Prostate gland (tissue), 2 donors: ENCODE measurements around the gene SPTBN5. TPM values are rescaled to one million over a fixed set of nuclear protein-coding genes. Genes with fewer than 3 reads are reported as not detected.

Experiments
- DNase-seq: peaks from one replicate; pipeline ENCODE4 v3.0.0-alpha.2; 2019; ENCODE audit warnings: low spot score
- H3K27ac ChIP-seq, 2 donors: fragments of 200-600 bp; sonication (generic); 2 replicates each; pipeline ENCODE4 v1.5.1; 2017 to 2019
- H3K27me3 ChIP-seq: fragments of 200-600 bp; sonication (generic); replicated peaks from 2 replicates; pipeline ENCODE4 v1.5.1; 2019; ENCODE audit not compliant: insufficient read depth
- H3K36me3 ChIP-seq, 2 donors: fragments of 200-600 bp; sonication (generic); 1 replicate in 1 of 2; 2 replicates in 1 of 2; pipeline versions ENCODE4 v1.5.1 to v1.8.1; 2017 to 2019
- H3K4me1 ChIP-seq: fragments of 200-600 bp; sonication (generic); replicated peaks from 2 replicates; pipeline ENCODE4 v1.5.1; 2019
- H3K4me3 ChIP-seq, 2 donors: fragments of 200-600 bp; sonication (generic); 2 replicates each; pipeline ENCODE4 v1.5.1; 2017 to 2019
- H3K9me3 ChIP-seq: fragments of 200-600 bp; sonication (generic); 2 replicates; pipeline ENCODE4 v1.5.1; 2017
- POLR2A ChIP-seq: fragments of 450-650 bp; IDR thresholded peaks from one replicate; pipeline ENCODE4 v1.6.1; 2016; ENCODE audit warnings: antibody characterized with exemption, mild to moderate bottlenecking
- POLR2AphosphoS5 ChIP-seq: sonication (generic); formaldehyde crosslinking; IDR thresholded peaks from one replicate; pipeline ENCODE4 v1.6.1; 2017; ENCODE audit warnings: antibody characterized with exemption
- WGBS: methylation state at CpG from one replicate; pipeline ENCODE4 v1.1.5; 2018; 5-methylcytosine and 5-hydroxymethylcytosine counted together
- intact Hi-C: fragments of 100-400 bp; cut with DNase I; formaldehyde crosslinking; loops from one replicate; pipeline ENCODE4 v1.14.2; 2022
- total RNA-seq, 2 donors: library from RNA; depleted of rRNA; stranded (reverse); fragments of >200 nt; gene quantifications; one replicate each; pipeline ENCODE4 v1.1.0, GENCODE V29; 2016
- TF ChIP-seq, protein P1 (sequence below), 4 experiments: fragments of 200-600 bp in 2 of 4; fragments of 450-650 bp in 2 of 4; sonication (generic) in 2 of 4; IDR thresholded peaks; 1 replicate in 3 of 4; 2 replicates in 1 of 4; pipeline ENCODE4 v1.5.1; 2016 to 2019; ENCODE audit warnings: antibody characterized with exemption in 4 of 4, mild to moderate bottlenecking in 2 of 4, moderate library complexity in 2 of 4

The SPTBN5 gene
- total RNA-seq, 2 donors from 2014 or later = 1.2 to 2.2 TPM

DNA sequence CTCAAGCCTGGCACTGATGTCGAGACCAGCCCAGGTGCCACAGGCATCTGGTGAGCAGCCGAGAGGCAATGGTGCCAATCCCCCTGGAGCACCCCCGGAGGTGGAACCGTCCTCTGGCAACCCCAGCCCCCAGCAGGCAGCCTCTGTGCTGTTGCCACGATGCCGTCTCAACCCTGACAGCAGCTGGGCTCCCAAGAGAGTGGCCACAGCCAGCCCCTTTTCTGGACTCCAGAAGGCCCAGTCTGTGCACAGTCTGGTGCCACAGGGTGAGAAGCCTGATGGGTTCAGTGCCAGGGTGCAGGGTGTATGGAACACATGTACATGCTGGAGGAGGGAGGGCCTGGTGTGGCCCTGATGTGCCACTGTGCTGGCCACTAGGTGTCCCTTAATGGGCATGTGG is 70.9 kb downstream of the SPTBN5 start:
- no peak for DNase-seq
- no peak overlapping the region for H3K4me3 ChIP-seq
- no peak overlapping the region for H3K27ac ChIP-seq
- H3K4me1 ChIP-seq = peaks cover 4% of the 10 kb centered on the region
- H3K9me3 ChIP-seq = no peaks in the 10 kb centered on the region
- intact Hi-C loops = no loop called here
- WGBS = 81% methylated on average over 5 of the region's 6 CpGs
- no peaks in the 10 kb centered on the region for H3K27me3 ChIP-seq
- TF ChIP-seq, protein P1, sequence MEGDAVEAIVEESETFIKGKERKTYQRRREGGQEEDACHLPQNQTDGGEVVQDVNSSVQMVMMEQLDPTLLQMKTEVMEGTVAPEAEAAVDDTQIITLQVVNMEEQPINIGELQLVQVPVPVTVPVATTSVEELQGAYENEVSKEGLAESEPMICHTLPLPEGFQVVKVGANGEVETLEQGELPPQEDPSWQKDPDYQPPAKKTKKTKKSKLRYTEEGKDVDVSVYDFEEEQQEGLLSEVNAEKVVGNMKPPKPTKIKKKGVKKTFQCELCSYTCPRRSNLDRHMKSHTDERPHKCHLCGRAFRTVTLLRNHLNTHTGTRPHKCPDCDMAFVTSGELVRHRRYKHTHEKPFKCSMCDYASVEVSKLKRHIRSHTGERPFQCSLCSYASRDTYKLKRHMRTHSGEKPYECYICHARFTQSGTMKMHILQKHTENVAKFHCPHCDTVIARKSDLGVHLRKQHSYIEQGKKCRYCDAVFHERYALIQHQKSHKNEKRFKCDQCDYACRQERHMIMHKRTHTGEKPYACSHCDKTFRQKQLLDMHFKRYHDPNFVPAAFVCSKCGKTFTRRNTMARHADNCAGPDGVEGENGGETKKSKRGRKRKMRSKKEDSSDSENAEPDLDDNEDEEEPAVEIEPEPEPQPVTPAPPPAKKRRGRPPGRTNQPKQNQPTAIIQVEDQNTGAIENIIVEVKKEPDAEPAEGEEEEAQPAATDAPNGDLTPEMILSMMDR (IDR thresholded peaks at IDR 0.05) = no peak
- TF ChIP-seq POLR2A (no peak), POLR2AphosphoS5 (no peak)
- H3K36me3 ChIP-seq = peaks cover 2 to 9% of the 10 kb centered on the region in 2 donors

DNA sequence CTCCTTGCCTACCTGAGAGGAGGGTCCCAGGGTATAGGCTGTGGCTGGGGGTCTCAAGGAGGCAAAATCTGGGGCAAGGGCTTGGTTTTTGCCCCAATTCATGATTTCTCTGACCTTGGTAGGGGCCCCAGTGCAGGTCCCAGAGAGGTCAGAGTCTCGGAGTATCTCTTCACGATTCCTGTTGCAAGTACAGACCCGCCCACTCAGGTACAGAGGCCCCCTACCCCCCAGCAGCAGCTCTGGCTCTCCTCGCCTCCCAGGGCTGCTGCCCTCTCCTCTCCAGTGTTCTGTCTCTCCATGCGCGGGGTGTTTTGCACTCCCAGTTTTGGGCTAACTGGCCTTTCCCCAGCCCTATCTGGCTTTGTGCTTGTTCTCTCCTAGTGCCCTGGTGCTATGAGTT is 71.4 kb downstream of the SPTBN5 start:
- Histone ChIP-seq H3K9me3 (no peaks in the 10 kb centered on the region), H3K27me3 (no peaks in the 10 kb centered on the region), H3K36me3 (peaks cover 2 to 14% of the 10 kb centered on the region in 2 donors), H3K4me1 (peaks cover 3% of the 10 kb centered on the region), H3K4me3 (no peak overlapping the region), H3K27ac (no peak overlapping the region)
- intact Hi-C loops = no loop called here
- no peak for TF ChIP-seq POLR2A
- no peak for TF ChIP-seq POLR2AphosphoS5
- TF ChIP-seq, protein P1 (IDR thresholded peaks at IDR 0.05) = no peak
- DNase-seq = no peak
- WGBS = 81% methylated on average over 6 of the region's 6 CpGs

DNA sequence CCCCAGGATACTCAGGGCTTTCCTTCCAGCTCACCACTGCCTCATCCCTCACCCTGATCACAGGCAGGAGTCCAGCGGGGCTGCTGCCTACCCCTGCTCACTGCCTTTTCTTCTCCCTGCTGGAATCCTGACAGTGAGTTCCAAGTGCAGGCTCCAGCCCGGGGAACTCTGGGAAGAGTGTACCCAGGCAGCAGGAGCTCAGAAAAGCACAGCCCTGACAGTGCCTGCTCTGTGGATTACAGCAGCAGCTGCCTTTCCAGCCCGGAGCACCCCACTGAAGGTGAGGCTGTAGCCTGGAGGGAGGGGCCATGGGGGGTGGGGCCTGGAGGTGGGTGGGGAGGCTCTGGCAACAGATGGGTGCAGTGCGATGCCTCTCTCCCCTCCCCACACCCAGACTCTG is 72.0 kb downstream of the SPTBN5 start:
- no peaks in the 10 kb centered on the region for H3K27me3 ChIP-seq
- intact Hi-C loops = no loop called here
- no peak for TF ChIP-seq POLR2AphosphoS5
- TF ChIP-seq POLR2A = no peak
- TF ChIP-seq, protein P1 (IDR thresholded peaks at IDR 0.05) = no peak
- H3K4me1 ChIP-seq = no peaks in the 10 kb centered on the region
- no peak overlapping the region for H3K27ac ChIP-seq
- 79% methylated on average over 4 of the region's 4 CpGs for WGBS
- no peak overlapping the region for H3K4me3 ChIP-seq
- no peak for DNase-seq
- H3K36me3 ChIP-seq = peaks cover 2 to 20% of the 10 kb centered on the region in 2 donors
- H3K9me3 ChIP-seq = no peaks in the 10 kb centered on the region

DNA sequence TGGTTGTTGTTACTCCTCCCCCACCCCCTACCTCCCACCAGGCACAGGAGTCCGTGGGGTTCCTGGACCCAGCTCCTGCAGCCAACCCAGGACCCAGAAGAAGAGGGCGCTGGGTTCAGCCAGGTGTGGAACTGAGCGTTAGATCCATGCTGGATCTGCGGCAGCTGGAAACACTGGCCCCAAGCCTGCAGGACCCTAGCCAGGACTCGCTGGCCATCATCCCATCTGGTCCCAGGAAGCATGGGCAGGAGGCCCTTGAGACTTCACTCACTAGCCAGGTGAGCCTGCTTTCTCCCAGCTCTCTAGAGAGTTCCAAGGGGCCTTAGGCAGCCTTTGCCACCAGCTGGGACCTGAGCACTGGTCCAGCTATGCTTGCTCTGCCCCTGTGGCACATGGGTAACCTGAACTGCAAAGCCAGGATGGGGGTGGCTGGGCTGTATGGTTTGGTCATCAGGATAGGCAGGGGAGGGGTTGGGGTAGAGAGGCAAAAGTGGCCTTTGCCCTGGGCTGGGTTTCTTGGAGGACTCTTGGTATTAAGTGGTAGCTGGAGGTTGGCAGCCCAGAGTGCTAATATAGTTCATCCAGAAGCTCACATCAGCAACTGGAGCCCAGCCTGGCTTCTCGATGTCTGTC is 72.9 kb downstream of the SPTBN5 start:
- no peak overlapping the region for H3K27ac ChIP-seq
- intact Hi-C loops = no loop called here
- 37% methylated on average over 6 of the region's 6 CpGs for WGBS
- H3K9me3 ChIP-seq = no peaks in the 10 kb centered on the region
- no peaks in the 10 kb centered on the region for H3K4me1 ChIP-seq
- no peak overlapping the region for H3K4me3 ChIP-seq
- peaks cover 2 to 20% of the 10 kb centered on the region in 2 donors for H3K36me3 ChIP-seq
- DNase-seq = peak; percentile 50
- TF ChIP-seq POLR2AphosphoS5 = peak; percentile 26
- TF ChIP-seq, protein P1 (IDR thresholded peaks at IDR 0.05) = no peak
- H3K27me3 ChIP-seq = no peaks in the 10 kb centered on the region

DNA sequence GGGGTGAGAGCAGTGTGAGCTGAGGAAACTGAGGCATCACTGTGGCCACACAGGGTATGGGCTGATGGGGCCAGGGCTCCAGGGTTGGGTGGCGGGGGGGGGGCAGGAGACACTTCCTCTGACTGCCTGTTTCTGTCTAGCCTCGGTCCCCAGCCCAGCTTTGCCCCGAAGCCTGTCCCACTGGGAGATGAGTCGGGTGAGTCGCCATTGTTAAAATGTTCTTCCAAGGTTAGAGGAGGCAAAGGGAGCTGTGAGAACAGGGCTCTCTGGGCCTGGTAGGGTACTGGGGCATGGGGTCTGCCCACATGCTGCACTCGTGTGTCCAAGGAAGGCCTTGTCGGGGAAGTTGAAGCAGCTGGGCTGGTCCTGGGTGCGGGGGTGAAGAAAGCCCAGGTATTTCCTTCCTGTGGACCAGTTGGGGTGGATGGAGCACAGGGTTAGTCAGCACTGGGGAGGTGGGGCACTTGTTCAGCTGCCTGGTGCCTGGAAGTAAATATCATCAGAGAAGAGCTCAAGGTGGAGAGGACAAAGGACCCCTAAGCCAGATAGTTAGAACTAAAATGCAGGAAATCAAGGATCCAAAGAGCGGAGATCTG is 74.3 kb downstream of the SPTBN5 start:
- no peak for DNase-seq
- H3K4me3 ChIP-seq = no peak overlapping the region
- no peaks in the 10 kb centered on the region for H3K4me1 ChIP-seq
- intact Hi-C loops = no loop called here
- H3K27me3 ChIP-seq = no peaks in the 10 kb centered on the region
- H3K27ac ChIP-seq = no peak overlapping the region
- peaks cover 2 to 20% of the 10 kb centered on the region in 2 donors for H3K36me3 ChIP-seq
- WGBS = 82% methylated on average over 9 of the region's 9 CpGs
- TF ChIP-seq POLR2AphosphoS5 = no peak
- TF ChIP-seq, protein P1 (IDR thresholded peaks at IDR 0.05) = no peak
- no peak for TF ChIP-seq POLR2A
- H3K9me3 ChIP-seq = no peaks in the 10 kb centered on the region
